Urothelium cell line (cell line): Measurements from ENCODE around the gene CYP27B1.

Source experiments
- DNase-seq: peaks from one replicate; pipeline ENCODE4 v3.0.0; 2011; ENCODE audit warnings: low spot score, mixed read lengths
- FAIRE-seq: peaks from 2 replicates; lab custom pipeline; 2011; peaks lifted over from hg19 to GRCh38; lab: Jason Lieb, UNC

Gene CYP27B1

GRCh38 chr12:57767305-57767698, 424 bp upstream of the CYP27B1 start:
- no peak for DNase-seq
- FAIRE-seq, result no peak

GRCh38 chr12:57765698-57766463, 997 bp downstream of the CYP27B1 start:
- DNase-seq (no peak), FAIRE-seq (no peak)

- FAIRE-seq, result no peak
- no peak for DNase-seq
These were observed 1.7 kb downstream of the CYP27B1 start for GRCh38 chr12:57765003-57765697.

- no peak for DNase-seq
- no peak for FAIRE-seq
These were observed 2.2 kb downstream of the CYP27B1 start for GRCh38 chr12:57764662-57765002.

- DNase-seq, result no peak
These were observed 2.8 kb downstream of the CYP27B1 start for GRCh38 chr12:57763881-57764661.

GRCh38 chr12:57762463-57762862, 4.4 kb downstream of the CYP27B1 start:
- FAIRE-seq (no peak), DNase-seq (no peak)

More at GRCh38 chr12:57763881-57764661, 2.8 kb downstream of the CYP27B1 start:
- no peak for FAIRE-seq

GRCh38 chr12:57761391-57761998, 5.4 kb downstream of the CYP27B1 start:
- DNase-seq (no peak), FAIRE-seq (no peak)

- no peak for DNase-seq
- no peak for FAIRE-seq
These were observed 6.4 kb downstream of the CYP27B1 start for GRCh38 chr12:57760347-57760982.

- FAIRE-seq, result no peak
- DNase-seq, result no peak
These were observed 7.4 kb downstream of the CYP27B1 start for GRCh38 chr12:57759360-57759980.

- FAIRE-seq (no peak), DNase-seq (no peak)
These were observed 8.1 kb downstream of the CYP27B1 start for GRCh38 chr12:57758552-57759359.

GRCh38 chr12:57757771-57758170, 9.1 kb downstream of the CYP27B1 start:
- no peak for DNase-seq
- FAIRE-seq, result no peak

- peak; percentile 82 for DNase-seq
- no peak for FAIRE-seq
These were observed 10.2 kb downstream of the CYP27B1 start for GRCh38 chr12:57756406-57757341.

- no peak for FAIRE-seq
- no peak for DNase-seq
These were observed 11.2 kb downstream of the CYP27B1 start for GRCh38 chr12:57755454-57756372.

GRCh38 chr12:57755194-57755453, 11.8 kb downstream of the CYP27B1 start:
- FAIRE-seq (no peak), DNase-seq (no peak)

- FAIRE-seq, result peak; percentile 94
- peak; percentile 80 for DNase-seq
These were observed 12.3 kb downstream of the CYP27B1 start, which contains the start of gene MARCHF9 for GRCh38 chr12:57754411-57755193. Gene MARCHF9 (plus strand): TSS chr12:57755103. CDS start chr12:57755529, 426 bp downstream.

GRCh38 chr12:57753756-57754337, 13.0 kb downstream of the CYP27B1 start:
- DNase-seq (no peak), FAIRE-seq (no peak)
